MM.1S (cell line): ENCODE results near the gene UBAC1.

ENCODE experiments used
- EZH2 ChIP-seq: fragments of 300-600 bp; sonication (generic); optimal IDR thresholded peaks from 2 replicates; pipeline ENCODE3; 2017; ENCODE audit warnings: low read depth, mild to moderate bottlenecking, antibody characterized with exemption, low read length, mixed read lengths
- TF ChIP-seq, protein P1 (sequence below): fragments of 300-600 bp; sonication (generic); IDR thresholded peaks from 2 replicates; pipeline ENCODE4 v1.5.1; 2016; ENCODE audit warnings: antibody characterized with exemption, low read length, mixed read lengths

DNA sequence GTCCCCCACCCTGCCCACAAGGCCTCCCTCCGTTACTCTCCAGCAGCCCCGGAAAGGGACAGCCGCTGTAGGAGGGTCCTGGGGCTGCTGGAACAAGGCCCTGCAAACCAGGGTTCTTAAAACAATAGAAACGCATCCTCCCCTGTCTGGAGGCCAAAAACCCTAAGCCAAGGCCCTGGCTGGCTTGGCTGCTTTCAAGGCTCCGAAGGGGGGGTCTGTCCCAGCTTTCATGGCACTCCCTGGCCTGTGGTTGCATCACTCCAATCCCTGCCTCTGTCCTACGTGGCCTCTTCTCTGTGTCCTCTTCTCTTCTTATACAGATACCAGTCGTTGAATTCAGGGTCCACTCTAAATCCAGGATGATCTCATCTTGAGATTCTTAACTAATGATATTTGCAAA is 7.4 kb upstream of the UBAC1 start:
- TF ChIP-seq EZH2 = no peak
- TF ChIP-seq, protein P1, sequence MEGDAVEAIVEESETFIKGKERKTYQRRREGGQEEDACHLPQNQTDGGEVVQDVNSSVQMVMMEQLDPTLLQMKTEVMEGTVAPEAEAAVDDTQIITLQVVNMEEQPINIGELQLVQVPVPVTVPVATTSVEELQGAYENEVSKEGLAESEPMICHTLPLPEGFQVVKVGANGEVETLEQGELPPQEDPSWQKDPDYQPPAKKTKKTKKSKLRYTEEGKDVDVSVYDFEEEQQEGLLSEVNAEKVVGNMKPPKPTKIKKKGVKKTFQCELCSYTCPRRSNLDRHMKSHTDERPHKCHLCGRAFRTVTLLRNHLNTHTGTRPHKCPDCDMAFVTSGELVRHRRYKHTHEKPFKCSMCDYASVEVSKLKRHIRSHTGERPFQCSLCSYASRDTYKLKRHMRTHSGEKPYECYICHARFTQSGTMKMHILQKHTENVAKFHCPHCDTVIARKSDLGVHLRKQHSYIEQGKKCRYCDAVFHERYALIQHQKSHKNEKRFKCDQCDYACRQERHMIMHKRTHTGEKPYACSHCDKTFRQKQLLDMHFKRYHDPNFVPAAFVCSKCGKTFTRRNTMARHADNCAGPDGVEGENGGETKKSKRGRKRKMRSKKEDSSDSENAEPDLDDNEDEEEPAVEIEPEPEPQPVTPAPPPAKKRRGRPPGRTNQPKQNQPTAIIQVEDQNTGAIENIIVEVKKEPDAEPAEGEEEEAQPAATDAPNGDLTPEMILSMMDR = no peak
